ENCODE measurements around the gene GET3.
"Not testable (repeated sequence)": the region's sequence is repeated elsewhere in the genome, so short reads cannot be mapped to it uniquely, and the experiment has no call there.

The GET3 gene

DNA sequence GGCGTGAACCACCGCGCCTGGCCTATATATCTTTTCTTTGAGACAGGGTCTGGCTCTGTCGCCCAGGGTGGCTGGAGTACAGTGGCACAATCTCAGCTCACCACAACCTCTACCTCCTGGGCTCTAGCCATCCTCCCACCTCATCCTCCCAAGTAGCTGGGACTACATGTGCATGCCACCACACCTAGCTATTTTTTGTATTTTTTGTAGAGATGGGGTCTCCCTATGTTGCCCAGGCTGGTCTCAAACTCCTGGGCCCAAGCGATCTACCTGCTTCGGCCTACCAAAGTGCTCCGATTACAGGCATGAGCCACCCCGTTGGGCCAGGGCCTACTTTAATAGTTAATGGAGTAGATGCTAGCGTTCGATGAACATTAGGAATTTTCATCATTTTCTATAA is 17.0 kb upstream of the GET3 start:
- no peak for DNase-seq

DNA sequence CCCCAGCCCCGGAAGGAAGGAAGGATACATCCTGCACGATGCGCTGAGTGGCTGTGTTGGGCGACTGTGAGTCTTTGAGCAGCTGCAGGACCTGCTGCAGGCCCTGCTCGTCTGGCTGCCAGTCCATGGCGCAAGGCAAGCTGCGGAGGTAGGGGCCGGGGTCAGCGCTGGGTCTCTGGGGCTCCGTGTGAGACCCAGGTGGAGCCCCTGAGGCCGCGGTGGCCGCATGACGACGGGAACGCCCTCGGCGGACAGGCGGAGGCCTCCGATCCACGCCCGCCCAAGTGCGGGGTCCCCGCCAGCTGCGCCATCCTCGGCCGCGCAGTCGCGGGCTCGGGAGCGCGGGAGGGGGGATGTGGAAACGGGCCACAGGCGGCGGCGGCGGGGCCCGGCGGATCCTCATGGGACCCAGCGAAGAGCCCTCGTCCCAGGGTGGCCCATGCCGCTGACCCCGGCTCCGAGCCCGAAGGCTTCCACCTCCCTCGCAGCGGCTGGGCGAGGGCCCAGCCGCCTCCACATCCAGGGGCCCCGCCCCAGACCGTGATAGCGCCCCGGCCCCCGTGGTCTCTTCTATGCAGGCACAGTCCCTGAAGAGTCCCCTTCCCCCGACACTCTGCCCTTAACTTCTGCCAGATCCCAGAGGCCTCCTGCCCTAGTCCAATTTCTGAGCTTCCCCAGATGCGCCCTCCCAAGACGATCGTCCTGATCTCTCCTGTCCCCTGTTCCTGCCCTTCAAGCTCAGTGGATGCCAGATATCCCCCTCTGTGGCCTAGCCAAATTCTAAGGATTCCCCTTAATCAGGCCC is 16.2 kb upstream of the GET3 start:
- DNase-seq = no peak

GRCh38 chr19:12721656-12722565 is 15.4 kb upstream of the GET3 start:
- no peak for DNase-seq

DNA sequence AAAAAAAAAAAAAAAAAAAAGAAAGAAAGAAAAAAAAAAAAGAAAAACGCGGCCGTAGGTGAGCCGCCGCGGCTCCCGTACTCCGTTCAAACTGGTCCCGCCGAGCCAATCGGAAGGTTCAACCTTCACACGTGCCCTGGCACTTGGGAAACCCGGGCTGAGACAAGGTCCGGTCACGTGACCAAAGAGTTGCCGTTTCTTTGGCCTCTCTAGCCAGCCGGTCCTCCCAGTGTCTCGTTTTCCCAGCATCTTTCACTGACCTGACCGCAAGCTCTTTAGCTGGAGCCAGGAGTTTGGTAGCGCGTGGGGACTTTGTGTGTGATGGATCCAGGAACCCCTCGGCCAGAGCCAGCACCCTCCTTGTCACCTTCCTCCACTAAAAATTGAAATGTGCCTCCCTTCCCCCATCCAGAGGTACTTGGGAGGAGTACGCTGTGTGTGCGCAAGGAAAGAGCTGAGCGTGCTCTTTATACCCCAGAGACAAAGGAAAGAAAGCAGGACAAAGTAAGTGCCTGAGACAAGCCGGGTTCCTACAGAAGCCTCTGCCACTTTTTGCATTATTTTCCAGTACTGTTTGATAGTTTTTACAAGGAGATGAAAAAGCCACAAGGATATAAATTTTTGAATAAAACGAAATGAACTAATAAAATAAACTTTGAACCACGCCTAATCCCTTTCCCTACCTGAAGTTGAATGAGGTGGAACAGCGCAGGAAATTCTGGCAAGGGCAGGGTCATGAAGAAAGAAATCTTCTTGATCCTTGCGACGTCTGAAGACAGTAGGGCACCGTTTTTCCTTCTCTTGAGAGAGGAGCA is 14.5 kb upstream of the GET3 start:
- peak; percentile 93 for DNase-seq

DNA sequence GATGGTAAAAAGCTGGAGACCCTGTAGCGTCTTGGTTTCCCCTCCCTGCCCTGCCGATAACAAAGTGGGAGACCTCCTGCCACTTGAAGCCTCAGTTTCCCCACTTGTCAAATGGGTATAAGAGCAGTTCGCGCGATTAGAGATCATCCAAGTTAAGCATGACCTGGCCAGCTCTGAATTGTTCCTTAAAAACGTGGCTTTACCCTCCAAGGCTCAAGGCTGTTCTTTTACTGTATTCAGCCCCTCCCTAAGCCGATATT is 14.0 kb upstream of the GET3 start:
- DNase-seq = no peak

- peak; percentile 54 for DNase-seq
These were observed 13.5 kb upstream of the GET3 start, which contains the start of gene TNPO2 for GRCh38 chr19:12723641-12724426. Gene TNPO2 (minus strand): TSS chr19:12723932. CDS start chr19:12720977, 2,955 bp downstream.

DNA sequence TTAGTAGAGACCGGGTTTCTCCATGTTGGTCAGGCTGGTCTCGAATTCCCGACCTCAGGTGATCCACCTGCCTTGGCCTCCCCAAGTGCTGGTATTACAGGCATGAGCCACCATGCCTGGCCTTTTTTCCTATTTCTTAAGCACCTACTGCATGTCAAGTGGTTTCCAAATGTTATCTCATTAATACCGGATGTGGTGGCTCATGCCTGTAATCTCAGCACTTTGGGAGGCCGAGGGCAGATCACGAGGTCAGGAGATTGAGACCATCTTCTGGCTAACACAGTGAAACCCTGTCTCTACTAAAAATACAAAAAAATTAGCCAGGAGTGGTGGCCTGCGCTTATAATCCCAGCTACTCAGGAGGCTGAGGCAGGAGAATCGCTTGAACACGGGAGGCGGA is 11.7 kb upstream of the GET3 start:
- DNase-seq = not testable (repeated sequence)

GRCh38 chr19:12726988-12727316 is 10.3 kb upstream of the GET3 start:
- no peak for DNase-seq

- no peak for DNase-seq
These were observed 9.4 kb upstream of the GET3 start for GRCh38 chr19:12727745-12728433.

GRCh38 chr19:12730064-12730463 is 7.2 kb upstream of the GET3 start:
- DNase-seq = no peak

GRCh38 chr19:12731337-12731736 is 6.0 kb upstream of the GET3 start:
- no peak for DNase-seq

DNA sequence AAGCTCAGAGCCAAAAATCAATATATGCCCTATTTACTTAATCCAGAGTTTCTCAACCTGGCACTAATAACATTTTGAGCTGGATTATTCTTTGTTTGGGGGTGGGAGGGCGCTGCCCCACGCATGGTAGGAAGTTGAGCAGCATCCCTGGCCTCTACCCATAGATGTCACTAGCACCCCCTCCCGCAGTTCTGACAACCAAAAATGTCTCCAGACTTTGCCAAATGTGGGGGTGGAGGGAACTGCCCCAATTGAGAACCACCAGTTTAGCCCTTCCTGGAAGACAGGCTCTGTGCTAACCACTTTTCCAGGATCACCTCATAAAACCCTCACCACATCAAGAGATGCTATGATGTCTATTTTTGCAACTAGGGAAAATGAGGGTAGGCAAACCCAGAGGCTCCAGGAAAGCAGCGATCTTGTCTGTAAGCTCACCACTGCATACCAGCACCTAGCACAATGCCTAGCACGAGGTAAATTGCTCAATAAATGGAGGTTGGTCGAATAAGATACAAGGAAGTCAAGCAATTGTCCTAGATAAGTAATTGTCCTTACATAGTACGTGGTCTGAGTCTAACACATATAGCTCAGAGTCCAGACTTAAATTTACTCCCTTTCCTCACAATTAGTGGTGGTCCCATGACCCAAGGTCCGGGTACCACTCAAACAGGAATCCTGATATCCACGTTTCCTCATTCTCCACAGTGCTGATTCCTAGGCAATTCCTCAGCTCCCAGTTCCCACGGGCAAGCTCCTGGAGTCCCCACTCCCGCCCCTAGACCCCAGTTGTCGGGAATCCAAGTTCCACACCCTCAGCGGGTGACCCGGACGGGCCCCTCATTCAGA is 3.7 kb upstream of the GET3 start:
- DNase-seq = no peak

GRCh38 chr19:12737835-12738351 is 596 bp downstream of the GET3 start:
- DNase-seq = no peak

- DNase-seq = no peak
These were observed 8.0 kb downstream of the GET3 start for GRCh38 chr19:12745166-12745897.

DNA sequence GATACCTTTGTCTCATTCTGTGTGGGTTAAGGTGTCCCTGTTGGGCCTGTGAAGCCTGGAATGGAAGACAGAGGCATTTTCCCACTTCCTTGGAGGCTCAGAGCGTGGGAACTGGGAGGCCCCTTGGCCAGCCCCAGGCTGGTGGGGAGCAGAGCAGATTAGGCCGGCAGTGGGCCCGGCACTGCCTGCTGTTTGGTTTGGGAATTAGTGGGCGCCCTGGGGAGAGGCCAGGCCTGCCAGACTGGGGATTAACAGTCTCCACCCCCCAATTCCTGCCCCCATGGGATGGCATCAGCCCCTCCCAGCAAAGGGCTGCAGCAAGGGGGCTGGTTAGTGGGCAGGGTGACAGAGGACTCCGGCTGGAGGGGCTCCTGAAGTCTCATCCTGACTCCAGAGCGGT is 11.2 kb downstream of the GET3 start:
- DNase-seq = no peak

DNA sequence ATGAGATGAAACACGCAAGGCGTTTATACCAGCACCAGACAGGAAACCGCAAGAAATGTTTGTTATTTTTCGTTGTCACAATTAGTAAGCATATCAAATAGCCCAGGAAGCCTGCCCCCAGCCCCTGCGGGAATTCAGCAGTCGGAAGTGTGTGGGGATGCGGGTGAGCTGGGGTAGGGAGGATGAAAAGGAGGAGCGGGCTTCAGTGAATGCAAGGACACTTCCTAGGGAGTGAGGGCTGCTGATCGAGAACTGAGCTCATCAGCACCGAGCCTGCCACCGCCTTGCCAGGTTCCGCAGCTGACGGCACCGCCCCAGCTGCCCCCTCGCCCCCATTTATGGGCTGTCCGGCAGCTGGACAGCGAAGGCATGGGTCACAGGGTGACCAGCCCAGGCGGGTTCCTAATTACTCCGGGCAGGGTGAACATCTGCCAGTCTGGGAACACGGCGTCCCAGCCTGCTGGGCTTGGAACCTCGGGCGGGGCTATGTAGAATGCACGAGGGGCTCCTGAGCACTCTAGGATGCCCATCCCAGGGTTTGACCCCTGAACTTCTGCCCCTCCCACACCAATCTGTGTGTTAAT is 12.7 kb downstream of the GET3 start:
- no peak for DNase-seq

GRCh38 chr19:12750851-12751250 is 13.6 kb downstream of the GET3 start:
- no peak for DNase-seq

DNA sequence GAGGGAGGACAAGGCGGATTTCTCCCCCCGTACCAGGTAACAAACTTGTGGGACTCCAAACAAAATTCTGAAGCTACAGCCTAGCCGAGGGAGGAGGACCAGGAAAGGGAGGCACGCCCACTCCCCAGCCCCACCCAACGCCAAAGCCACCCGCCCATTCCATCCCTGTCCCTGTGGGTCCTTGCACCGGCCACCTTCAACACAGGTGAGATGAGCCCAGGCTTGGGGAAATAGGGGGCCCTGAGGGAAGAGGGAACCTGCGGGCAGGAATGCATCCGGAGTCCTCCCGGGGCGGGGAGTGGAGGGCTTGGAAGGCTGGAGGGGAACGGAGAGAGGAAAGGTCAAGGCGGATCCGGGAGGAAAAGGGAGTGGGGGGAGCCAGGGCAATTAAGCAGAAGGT is 14.3 kb downstream of the GET3 start, which contains the start of gene BEST2:
Gene BEST2 (plus strand): TSS at position 157 of the 400 bp plus-strand sequence. CDS start 802 bp downstream, outside the sequence.
- no peak for DNase-seq

GRCh38 chr19:12752056-12752781 is 14.9 kb downstream of the GET3 start:
- no peak for DNase-seq
